Ovary (tissue), 9 donors: ENCODE measurements around the gene PARVA. TPM values are rescaled to one million over a fixed set of nuclear protein-coding genes. Genes with fewer than 3 reads are reported as not detected.

Experiments
- DNase-seq, 5 donors: peaks; one replicate each; pipeline ENCODE4 v3.0.0-alpha.2; 2019 to 2020
- H3K27ac ChIP-seq, 2 donors: fragments of 200-600 bp; one replicate each; pipeline versions ENCODE4 v1.5.1 to v1.8.0; 2019 to 2022
- H3K27me3 ChIP-seq: fragments of 200-600 bp; one replicate; pipeline ENCODE4 v1.8.0; 2022
- H3K36me3 ChIP-seq: fragments of 200-600 bp; sonication (generic); one replicate; pipeline ENCODE4 v1.5.1; 2019
- H3K4me1 ChIP-seq: one replicate; pipeline ENCODE4 v1.8.1; 2013; ENCODE audit warnings: mild to moderate bottlenecking, moderate library complexity; ENCODE audit not compliant: insufficient read depth
- H3K4me3 ChIP-seq: fragments of 200-600 bp; sonication (generic); one replicate; pipeline ENCODE4 v1.5.1; 2017
- H3K9me3 ChIP-seq, 2 donors: fragments of 200-600 bp in 1 of 2; sonication (generic) in 1 of 2; one replicate each; pipeline versions ENCODE4 v1.5.1 to v1.8.1; 2013 to 2019; ENCODE audit warnings: mild to moderate bottlenecking in 1 of 2, moderate library complexity in 1 of 2
- EP300 ChIP-seq: sonication (generic); formaldehyde crosslinking; IDR thresholded peaks from one replicate; pipeline ENCODE4 v1.6.1; 2017; ENCODE audit warnings: antibody characterized with exemption
- POLR2A ChIP-seq: fragments of 450-650 bp; IDR thresholded peaks from one replicate; pipeline ENCODE4 v1.6.1; 2017; ENCODE audit warnings: antibody characterized with exemption, mild to moderate bottlenecking, moderate library complexity
- WGBS, 3 donors: extraction: QIAGEN DNeasy Blood & Tissue Kit in 1 of 3; methylation state at CpG; one replicate each; pipeline versions ENCODE4 v1.1.5 to v1.1.7; 2013 to 2017; 5-methylcytosine and 5-hydroxymethylcytosine counted together
- intact Hi-C, 4 donors: fragments of 100-400 bp; cut with DNase I; formaldehyde crosslinking; loops; one replicate each; pipeline versions ENCODE4 v1.11.0 to v1.15.1; 2022 to 2023
- polyA plus RNA-seq, 2 donors: library from polyadenylated mRNA; stranded (reverse); fragments of 200-250 nt in 1 of 2; fragments of 350-450 nt in 1 of 2; fragmentation: Illumina TruSeq in 1 of 2; extraction: RNeasy Lipid Tissue Mini Kit (QIAGEN cat#74804) in 1 of 2; gene quantifications; one replicate each; pipeline ENCODE4 v1.2.3, GENCODE V29; 2013 to 2014
- total RNA-seq, 7 donors: library from RNA; depleted of rRNA in 2 of 7; stranded (reverse); fragments of >200 nt in 2 of 7; fragmentation: NEBNext Ultra II Directional in 3 of 7; extraction: Animal tissue kit (Norgen Biotek cat#: 25700) in 3 of 7; gene quantifications; one replicate each; pipeline versions ENCODE4 v1.1.0 to v1.2.4, GENCODE V29; 2016 to 2023
- TF ChIP-seq, protein P1 (sequence below), 3 donors: fragments of 450-650 bp in 2 of 3; fragments of 200-600 bp in 1 of 3; IDR thresholded peaks; one replicate each; pipeline versions ENCODE4 v1.5.1 to v1.8.0; 2016 to 2022; ENCODE audit warnings: antibody characterized with exemption in 3 of 3, mild to moderate bottlenecking in 1 of 3
- donor health status: DM: no; HTN: no; CAD: no; lungs with moderate emphysema.
- donor health status: DM: no; HTN: no; CAD: no.
- donor health status: Bipolar disorder and iron deficiency.
- donor health status: DM: yes; HTN: yes; CAD: no.
- donor health status: DM: no; HTN: no; CAD: no.
- donor health status: DM: yes; HTN: yes; CAD: no.

The PARVA gene
- total and polyA plus RNA-seq, 9 donors = 28.4 to 126 (median 89.8) TPM

DNA sequence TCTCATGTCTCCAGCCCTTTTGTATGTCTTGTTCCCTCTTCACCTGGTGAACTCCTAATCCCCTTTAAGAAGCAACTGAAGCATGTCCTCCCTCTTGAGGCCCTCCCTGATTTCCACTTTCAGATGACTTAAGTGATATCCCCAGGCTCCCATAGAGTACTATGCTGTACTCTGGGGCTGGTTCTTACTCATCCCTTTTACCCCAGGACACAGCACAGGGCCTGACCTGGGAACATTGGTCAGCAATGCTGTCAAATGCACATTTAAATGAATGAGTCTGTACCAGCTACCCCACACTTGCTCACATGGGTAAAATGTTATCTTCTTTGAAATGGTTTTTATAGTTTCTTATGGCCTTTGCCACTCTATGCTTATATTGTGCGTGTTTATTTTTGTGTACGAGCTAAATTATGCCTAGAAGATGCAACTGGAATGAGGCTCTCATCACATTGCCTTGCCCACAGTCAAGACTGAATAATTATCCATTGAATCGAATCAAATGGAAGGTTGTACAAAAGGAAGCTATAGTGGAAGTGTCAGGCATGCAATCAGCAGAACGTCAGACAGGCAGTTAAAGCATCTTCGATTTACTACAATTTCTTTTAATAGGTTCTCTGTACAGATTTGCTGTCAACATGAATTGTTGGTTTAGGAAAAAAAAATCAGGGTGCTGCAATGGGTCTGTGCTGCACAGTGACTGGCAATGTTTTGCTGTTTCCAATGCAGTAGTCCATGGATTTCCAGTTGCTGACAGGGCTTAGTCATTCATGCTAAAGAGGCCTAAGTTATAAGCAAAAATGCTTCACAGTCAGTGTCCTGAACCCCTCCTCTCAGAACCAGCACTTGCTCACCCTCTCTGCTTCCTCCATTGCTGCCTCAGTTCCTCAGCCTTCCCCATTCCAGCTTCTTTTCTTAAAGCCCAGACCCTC is 79.5 kb downstream of the PARVA start:
- WGBS, 3 donors = 60 to 73% (median 70%) methylated on average over 5 of the region's 5 CpGs

GRCh38 chr11:12458042-12458441 is 80.7 kb downstream of the PARVA start:
- Histone ChIP-seq H3K36me3 (no peaks in the 10 kb centered on the region), H3K4me3 (no peak overlapping the region), H3K27ac (no peak overlapping the region), H3K9me3 (no peaks in the 10 kb centered on the region), H3K4me1 (peaks cover 32% of the 10 kb centered on the region), H3K27me3 (no peaks in the 10 kb centered on the region)
- no peak for TF ChIP-seq EP300
- TF ChIP-seq POLR2A = no peak
- TF ChIP-seq, protein P1, sequence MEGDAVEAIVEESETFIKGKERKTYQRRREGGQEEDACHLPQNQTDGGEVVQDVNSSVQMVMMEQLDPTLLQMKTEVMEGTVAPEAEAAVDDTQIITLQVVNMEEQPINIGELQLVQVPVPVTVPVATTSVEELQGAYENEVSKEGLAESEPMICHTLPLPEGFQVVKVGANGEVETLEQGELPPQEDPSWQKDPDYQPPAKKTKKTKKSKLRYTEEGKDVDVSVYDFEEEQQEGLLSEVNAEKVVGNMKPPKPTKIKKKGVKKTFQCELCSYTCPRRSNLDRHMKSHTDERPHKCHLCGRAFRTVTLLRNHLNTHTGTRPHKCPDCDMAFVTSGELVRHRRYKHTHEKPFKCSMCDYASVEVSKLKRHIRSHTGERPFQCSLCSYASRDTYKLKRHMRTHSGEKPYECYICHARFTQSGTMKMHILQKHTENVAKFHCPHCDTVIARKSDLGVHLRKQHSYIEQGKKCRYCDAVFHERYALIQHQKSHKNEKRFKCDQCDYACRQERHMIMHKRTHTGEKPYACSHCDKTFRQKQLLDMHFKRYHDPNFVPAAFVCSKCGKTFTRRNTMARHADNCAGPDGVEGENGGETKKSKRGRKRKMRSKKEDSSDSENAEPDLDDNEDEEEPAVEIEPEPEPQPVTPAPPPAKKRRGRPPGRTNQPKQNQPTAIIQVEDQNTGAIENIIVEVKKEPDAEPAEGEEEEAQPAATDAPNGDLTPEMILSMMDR (IDR thresholded peaks at IDR 0.05) = no peak
- no peak for DNase-seq
- intact Hi-C loops = no loop called here
- 80 to 93% (median 92%) methylated on average over 6 of the region's 6 CpGs for whole genome bisulfite sequencing, 3 donors

More for the DNA sequence above, 79.5 kb downstream of the PARVA start:
- DNase-seq = no peak
- Histone ChIP-seq H3K36me3 (no peaks in the 10 kb centered on the region), H3K4me1 (peaks cover 32% of the 10 kb centered on the region), H3K27me3 (no peaks in the 10 kb centered on the region), H3K27ac (no peak overlapping the region), H3K4me3 (no peak overlapping the region), H3K9me3 (no peaks in the 10 kb centered on the region)
- intact Hi-C loops = no loop called here
- TF ChIP-seq EP300 (no peak), POLR2A (no peak)
- TF ChIP-seq, protein P1 (IDR thresholded peaks at IDR 0.05) = no peak

DNA sequence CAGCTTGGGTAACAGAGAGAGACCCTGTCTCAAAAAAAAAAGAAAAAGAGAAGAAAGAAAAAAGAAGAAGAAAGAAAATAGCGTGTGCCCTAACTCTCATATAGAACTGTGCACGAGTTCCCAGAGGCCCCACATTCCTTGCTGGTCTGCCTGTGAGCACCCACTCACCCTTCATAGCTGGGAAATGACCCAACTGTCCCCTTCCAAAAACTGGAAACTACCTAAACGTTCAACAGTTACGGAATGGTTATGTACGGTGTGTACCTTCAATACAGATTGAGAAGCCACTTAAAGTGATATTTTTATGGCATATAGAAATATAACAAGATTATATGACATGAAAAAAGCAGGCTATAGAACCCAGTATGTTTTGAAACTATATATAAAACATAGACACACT is 82.0 kb downstream of the PARVA start:
- Histone ChIP-seq H3K27me3 (no peaks in the 10 kb centered on the region), H3K27ac (no peak overlapping the region), H3K4me3 (no peak overlapping the region), H3K9me3 (no peaks in the 10 kb centered on the region), H3K4me1 (peaks cover 29% of the 10 kb centered on the region), H3K36me3 (no peaks in the 10 kb centered on the region)
- DNase-seq = no peak
- TF ChIP-seq POLR2A (no peak), EP300 (no peak)
- TF ChIP-seq, protein P1 (IDR thresholded peaks at IDR 0.05) = no peak
- intact Hi-C loops = no loop called here
- 36 to 57% (median 45%) methylated on average over 5 of the region's 5 CpGs for WGBS, 3 donors

GRCh38 chr11:12459865-12460444 is 82.6 kb downstream of the PARVA start:
- TF ChIP-seq POLR2A = no peak
- no peak for TF ChIP-seq EP300
- intact Hi-C loops = no loop called here
- H3K9me3 ChIP-seq = no peaks in the 10 kb centered on the region
- H3K36me3 ChIP-seq = no peaks in the 10 kb centered on the region
- H3K27me3 ChIP-seq = no peaks in the 10 kb centered on the region
- WGBS, 3 donors = 46 to 68% (median 61%) methylated on average over 3 of the region's 3 CpGs
- no peak overlapping the region for H3K27ac ChIP-seq
- DNase-seq = no peak
- peaks cover 29% of the 10 kb centered on the region for H3K4me1 ChIP-seq
- H3K4me3 ChIP-seq = no peak overlapping the region

DNA sequence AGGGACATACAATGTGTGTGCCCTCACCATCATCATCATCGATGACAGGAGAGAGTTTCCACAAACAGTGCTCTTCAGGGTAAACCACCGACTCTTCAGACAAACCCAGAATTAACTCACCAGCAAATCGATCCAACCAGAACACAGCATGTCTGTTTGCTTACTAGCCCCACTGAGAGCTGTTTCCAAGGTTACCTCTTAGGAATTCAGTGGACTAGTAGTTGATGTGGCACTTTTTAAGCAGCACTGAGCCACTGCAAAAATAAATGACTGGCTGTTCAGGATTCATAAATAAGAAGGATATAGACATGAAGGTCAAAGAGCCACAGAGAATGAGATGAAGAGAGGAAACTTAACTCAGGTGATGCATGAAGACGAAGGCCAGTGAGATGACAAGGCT is 83.1 kb downstream of the PARVA start:
- no peaks in the 10 kb centered on the region for H3K36me3 ChIP-seq
- H3K4me3 ChIP-seq = no peak overlapping the region
- WGBS, 3 donors = 58 to 71% (median 67%) methylated on average over 4 of the region's 4 CpGs
- TF ChIP-seq EP300 (no peak), POLR2A (no peak)
- TF ChIP-seq, protein P1 (IDR thresholded peaks at IDR 0.05) = no peak
- H3K27ac ChIP-seq = no peak overlapping the region
- no peak for DNase-seq
- intact Hi-C loops = no loop called here
- no peaks in the 10 kb centered on the region for H3K9me3 ChIP-seq
- peaks cover 29% of the 10 kb centered on the region for H3K4me1 ChIP-seq
- no peaks in the 10 kb centered on the region for H3K27me3 ChIP-seq
